ENCODE data around the gene OBSL1.

Gene OBSL1

GRCh38 chr2:219530048-219530963 is 41.0 kb downstream of the OBSL1 start:
- peak; percentile 82 to 85 for DNase-seq

- no peak for DNase-seq
Observed at GRCh38 chr2:219527472-219527871, 43.9 kb downstream of the OBSL1 start.

DNA sequence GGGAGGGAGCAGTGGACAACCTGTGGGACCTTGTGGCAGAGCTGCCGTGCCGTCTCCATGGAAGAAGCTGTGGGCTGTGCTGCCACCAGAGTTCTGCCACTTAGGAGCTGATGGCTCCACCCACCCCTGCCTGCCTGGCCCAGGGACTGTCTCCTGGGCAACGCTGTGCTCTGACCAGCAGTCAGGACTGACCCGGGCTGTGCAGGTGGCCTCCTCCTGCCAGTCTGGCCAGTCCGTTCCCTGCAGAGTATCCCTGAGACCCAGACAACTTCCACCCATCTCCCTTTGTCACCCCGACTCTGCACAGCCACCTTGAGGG is 44.3 kb downstream of the OBSL1 start:
- no peak for DNase-seq

GRCh38 chr2:219526320-219527075 is 44.8 kb downstream of the OBSL1 start:
- no peak for DNase-seq

- no peak for DNase-seq
Observed at GRCh38 chr2:219525533-219526232, 45.7 kb downstream of the OBSL1 start.

GRCh38 chr2:219524817-219525216 is 46.5 kb downstream of the OBSL1 start:
- no peak for DNase-seq

GRCh38 chr2:219523031-219523671 is 48.2 kb downstream of the OBSL1 start:
- DNase-seq: no peak

DNA sequence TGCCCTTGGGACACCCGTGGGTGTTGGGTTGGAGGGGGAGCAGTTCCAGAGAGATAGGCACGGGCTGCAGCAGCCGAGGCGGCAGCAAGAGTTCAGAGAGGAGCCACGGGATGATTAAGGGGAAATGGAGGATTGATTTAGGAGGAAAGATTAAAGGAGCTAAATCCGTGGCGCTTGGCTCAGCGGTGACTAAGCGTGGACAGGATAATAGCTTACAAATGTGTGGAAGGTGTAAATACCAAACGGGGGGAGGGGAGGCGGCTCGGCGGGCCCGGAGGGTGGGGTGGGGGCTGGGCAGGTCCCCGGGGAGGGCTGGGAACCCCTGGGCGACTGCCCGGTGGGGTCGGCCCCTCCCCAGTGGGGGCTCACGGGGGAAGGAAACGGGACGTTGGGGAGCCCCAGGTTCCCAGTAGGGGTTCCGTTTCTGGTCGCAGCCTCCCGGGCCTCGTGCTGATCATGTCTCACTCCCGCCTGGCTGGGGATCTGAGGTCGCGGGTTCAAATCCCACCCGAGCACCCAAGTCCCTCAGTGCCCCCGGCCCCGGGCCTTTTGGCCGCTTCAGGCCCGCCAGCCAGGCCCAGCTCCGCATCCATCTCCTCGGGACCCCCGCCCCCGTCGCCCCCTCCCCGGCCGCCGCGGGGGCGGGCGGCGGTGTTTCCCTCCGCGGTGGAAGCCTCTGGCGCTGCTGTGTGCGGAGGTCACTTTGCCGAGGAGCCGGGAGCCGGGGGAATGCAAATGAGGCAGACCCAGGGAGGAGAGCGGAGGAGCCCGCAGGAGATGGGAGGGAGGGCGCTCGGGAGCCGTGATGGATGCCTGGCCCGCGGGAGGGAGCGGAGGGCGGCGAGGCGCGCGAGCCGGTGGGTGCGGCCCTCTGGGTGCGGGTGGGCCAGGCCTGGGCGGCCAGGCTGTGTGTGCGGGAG is 49.0 kb downstream of the OBSL1 start:
- DNase-seq: no peak

DNA sequence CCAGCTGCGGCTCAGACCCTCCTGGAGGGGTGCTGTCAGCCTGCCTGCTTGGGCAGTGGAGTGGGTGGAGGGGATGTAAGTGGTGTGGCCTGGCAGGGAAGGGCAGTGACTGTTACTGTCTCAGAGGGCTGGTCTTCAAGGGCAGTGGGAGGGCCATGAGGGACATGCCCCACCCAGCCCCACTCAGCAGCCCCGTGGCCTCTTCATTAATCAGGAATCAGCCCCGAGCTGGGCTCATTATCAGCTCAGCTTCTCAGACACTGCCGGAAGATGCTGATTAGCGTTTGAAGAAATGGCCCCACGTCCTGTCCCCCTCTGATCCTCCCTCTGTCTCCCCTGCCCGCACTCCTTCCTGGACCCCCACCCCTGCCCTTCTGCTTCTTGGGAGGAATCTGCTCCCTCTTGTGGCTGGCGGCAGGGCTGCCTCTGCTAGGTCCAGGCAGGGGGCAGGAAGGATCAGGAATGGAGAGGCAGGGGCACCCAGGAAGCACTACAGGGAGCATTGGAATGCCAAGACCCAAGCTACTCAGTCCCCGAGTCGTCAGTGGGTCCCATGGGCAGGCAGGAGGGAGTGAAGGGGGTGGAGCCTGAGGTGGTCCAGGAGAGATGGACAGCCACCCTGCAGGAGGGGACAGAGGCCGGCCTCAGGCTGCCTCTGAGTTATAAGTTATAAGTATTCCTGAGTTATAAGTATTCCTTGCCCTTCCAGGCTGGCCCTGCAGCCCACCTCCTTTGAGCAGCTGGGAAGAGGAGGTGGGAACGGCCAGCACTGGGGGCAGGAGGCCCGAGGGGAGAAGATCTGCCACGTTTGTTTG is 50.1 kb downstream of the OBSL1 start:
- no peak for DNase-seq

DNA sequence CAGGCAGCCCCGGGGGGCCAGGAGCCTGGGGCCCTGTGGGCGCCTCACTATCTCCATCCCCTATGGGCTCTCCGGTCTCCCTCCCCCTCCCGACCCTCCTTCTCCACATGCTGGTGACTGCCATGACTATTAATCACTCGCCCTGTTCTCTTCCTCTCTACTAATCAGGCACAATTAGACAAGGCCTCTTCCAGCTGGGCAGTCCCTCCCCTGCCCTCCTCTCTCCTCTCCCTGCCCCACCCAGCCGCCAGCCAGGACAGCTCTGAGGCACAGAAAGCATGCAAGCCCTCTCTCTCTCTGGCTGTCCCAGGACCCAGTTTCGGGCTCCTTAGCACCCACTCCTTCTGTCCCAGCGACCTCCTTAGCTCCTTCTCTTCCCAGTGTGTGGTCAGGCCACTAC is 51.3 kb downstream of the OBSL1 start:
- no peak for DNase-seq

DNA sequence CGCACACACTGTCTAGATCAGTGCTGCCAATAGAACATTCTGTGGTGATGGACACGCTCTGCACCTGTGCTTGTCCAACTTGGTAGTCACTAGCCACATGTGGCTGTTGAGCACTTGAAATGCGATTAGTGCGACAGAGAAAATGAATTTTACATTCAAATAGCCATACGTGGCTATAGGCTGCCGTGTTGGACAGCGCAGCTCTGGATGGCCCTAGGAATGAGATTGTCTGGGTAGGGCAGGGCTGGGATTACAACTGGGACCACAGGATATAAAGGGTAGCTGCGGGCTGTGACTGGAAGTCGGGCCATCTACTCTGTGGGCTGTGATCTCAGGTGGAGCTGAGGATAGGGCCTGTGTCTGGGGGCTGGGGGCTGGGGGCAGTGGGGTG is 51.8 kb downstream of the OBSL1 start:
- DNase-seq: no peak

DNA sequence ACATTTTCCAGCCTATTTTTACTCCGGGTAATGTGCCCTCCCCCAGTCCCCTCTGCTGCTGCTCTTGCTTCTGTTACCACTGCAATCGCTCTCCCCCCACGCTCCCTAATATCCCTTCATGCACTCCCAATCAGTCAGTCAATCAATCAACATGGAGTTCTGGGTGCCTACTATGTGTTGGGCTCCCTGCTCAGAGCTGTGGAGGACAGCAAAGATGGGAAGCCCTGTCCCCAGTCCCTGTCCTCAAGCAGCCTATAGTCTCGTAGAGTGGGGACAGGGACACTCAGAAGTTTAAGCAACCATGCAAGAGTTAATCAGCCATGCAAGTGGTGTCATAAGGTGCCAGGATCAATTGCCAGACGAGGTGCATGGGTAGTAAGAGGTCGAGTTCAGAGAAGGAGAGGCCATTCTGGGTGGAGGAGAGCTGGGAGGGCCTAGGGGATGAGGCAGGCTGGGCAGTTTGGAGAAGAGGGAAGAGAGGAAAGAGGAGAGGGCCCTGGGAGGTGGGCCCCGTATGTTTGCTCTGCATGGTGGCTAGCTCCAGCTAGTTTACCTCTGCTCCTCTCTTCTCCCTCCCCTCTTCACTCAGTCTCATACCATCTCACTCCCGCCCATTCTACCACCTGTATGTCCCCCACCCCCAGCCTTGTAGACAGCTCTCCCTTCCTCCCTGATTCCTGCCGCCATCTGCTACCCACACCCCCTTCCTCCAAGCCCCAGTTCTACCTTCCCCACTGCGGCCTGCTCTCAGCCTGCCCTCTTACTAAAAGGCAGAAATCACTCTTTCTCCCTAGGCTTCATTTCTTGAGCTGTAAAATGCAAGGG is 53.2 kb downstream of the OBSL1 start:
- DNase-seq: no peak

DNA sequence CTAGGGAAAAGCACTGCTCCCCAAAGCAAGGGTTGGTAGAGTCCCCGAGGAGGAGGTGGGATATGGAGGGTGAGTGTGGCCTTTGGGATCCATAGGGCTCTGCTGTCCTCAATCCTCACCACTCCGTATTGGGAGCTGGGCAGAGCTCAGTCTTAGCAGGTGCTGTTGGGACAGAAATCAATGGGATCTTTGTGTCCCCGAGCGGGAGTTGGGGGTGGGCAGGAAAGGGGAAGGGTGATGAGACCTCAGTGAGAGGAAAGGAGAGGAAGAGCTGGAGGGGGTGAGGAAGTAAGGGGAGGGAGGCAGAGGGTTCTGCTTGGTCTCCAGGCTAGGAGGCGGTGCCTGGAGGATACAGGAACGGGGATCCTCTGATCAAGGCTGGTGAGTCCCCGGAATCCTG is 54.5 kb downstream of the OBSL1 start:
- no peak for DNase-seq

- DNase-seq: no peak
Observed at GRCh38 chr2:219515874-219516629, 55.3 kb downstream of the OBSL1 start.

DNA sequence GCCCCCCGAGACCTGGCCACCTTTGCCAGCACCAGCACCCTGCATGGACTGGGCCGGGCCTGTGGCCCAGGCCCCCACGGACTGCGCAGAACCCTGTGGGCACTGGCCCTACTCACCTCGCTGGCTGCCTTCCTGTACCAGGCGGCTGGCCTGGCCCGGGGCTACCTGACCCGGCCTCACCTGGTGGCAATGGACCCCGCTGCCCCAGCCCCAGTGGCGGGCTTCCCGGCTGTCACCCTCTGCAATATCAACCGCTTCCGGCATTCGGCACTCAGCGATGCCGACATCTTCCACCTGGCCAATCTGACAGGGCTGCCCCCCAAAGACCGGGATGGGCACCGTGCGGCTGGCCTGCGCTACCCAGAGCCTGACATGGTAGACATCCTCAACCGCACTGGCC is 56.5 kb downstream of the OBSL1 start:
- DNase-seq: no peak

GRCh38 chr2:219514196-219514761 is 57.1 kb downstream of the OBSL1 start, which contains the start of gene ASIC4:
ASIC4 (plus strand) TSS chr2:219514482; CDS start chr2:219514725, 243 bp downstream.
- no peak for DNase-seq

DNA sequence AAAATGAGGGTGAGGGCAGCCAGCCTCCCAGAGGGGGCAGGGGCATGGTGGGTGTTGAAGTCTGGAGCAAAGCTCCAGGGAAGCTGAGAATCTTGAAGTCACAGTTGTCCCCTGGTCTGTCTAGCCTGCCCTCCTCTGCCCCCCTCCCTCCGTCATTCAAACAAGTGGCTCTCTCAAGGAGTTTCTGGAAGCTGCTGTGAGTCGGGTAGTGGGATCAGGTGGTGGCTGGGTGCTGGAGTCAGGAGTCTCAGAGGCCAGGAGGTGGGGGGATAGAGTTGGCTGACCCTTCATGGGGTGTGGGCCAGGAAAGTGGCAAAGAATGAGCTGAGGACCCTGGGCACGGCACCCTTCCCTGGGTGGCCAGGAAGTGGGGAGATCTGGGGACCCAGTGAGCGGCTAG is 57.6 kb downstream of the OBSL1 start:
- no peak for DNase-seq

DNA sequence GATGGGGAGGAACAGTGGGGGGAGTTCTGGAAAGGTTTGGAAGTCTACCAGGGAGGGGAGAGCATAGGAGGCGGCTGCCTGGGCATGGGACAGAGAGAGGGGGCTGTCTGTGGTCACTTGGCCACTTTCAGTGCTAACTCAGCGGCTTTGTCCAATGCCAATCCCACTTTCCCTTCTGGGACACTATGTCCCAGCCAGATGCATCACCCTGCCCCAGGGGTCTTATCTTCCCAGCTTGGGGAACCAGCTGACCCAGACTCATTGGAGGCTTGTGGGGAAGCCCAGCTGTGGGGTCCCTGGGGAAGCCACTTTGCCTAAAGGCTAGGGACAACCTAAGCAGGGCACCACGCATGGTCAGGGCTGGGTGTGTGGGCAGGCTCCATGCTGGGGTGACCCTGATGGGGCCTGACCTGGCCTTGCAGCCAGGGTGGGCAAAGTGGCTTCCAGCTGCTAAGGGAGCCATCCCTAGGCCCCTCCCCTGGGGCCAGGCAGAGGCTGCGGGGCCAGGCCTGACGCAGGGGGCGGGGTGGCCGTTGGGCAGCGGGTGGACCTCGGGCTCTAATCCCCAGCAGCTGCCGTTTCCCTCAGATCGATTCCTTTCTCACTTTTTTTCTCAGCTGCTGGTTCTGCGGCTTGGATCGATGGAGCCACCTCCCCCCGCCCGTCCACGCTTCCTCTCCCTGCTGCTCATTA is 58.7 kb downstream of the OBSL1 start:
- no peak for DNase-seq

All from activated CD4-positive, alpha-beta T cell treated with anti-CD3 and anti-CD28 coated beads for 4 hours (primary cell).